ENCODE results near the gene CTPS2. TPM values are rescaled to one million over a fixed set of nuclear protein-coding genes. Genes with fewer than 3 reads are reported as not detected.

Gene CTPS2
- polyA plus RNA-seq, 4 donors, result 34.6 to 37.1 (median 36.1) TPM

DNA sequence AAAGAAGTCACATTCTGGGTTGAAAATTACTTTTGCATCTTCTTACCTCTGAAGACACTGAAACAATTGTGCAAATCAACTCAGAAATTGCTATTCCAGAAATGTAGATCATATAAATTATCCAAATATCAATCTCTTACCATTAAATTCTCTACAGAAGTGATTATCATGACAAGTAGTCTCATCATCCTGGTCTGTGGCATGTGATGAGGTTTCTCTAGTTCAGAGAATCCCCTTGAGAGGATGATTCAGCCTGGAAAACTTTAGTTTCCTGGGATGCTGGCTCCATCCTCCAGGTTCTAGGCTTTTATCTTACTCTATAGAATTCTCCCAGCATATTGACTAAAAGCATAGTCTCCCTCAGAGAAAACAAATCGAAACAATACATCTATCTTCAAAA is 138.7 kb downstream of the CTPS2 start:
- no peak for DNase-seq (ENCODE audit: low read depth in 4 of 4, low spot score in 3 of 4)

DNA sequence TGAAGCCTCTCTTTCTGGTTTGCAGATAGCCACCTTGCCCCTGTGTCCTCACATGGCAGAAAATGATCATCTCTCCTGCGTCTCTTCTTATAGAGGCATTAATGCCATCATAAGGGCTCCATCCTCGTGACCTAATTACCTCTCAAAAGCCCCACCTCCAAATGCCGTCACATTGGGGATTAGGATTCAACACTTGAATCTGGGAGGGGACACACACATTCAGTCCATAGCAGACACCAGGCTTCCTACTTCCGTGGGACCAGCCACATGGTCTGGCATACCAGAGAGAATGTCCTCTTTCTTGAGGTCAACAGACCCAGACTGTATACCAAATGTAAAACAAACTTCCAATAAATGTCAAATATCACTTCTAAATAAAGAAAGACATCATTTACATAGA is 144.8 kb downstream of the CTPS2 start:
- DNase-seq (ENCODE audit: low read depth in 4 of 4, low spot score in 3 of 4), result no peak

DNA sequence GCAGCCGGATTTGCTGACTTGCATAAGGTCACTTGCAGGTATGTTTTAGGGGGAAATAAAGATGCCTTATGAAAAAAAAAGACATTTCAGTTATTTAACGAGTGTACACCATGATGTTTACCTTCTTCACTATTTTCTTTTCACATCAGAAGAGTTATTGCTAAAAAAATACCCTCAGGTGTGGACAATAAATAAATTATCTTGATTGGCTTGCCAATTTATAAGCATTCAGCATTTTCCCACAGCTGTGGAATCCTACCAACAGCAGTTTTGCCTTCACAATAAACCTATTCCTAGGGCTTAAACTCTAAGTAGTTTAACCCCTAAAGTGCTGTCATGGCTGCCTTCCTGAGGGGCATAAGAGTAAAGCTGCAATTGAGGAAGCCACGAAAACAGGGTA is 145.9 kb downstream of the CTPS2 start:
- DNase-seq (ENCODE audit: low read depth in 4 of 4, low spot score in 3 of 4), result no peak

DNA sequence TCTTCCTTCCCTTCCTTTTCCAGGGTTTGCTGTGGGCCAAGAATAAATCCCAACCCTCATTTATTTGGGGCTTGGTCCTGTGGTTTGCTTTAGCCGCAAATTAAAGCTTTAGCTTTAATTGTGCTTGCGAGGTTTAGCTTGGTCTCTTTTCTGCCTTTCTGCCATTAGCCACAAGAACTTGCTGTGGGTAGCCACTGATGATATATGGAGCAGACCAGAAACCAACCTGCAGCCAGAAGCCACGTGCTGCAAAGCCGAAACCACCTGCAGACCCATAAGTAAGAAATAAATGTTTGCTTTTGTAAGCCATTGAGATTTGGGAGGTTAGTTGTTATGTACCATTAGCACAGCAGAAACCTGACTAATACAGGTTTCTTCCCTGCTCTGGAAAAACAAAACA is 152.3 kb downstream of the CTPS2 start:
- no peak for DNase-seq (ENCODE audit: low read depth in 4 of 4, low spot score in 3 of 4)

DNA sequence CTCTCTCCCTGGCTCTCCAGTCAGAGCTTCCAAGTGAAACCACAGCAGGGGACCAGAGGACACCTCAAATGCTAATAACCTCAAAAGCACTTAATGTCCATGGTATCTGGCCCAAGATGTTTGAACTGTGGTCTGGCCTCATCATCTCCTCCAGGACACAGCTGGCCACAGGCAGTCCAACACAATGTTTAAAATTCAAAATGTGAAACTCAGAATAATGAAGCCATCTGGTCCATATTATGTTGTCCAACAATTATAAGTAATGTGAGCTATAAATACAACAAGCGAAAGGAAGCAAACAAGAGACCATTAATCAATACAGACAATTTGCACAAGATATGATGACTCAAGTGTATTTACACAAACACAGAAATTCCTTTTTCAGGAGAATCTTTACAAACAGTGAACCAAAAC is 153.3 kb downstream of the CTPS2 start:
- no peak for DNase-seq (ENCODE audit: low read depth in 4 of 4, low spot score in 3 of 4)

DNA sequence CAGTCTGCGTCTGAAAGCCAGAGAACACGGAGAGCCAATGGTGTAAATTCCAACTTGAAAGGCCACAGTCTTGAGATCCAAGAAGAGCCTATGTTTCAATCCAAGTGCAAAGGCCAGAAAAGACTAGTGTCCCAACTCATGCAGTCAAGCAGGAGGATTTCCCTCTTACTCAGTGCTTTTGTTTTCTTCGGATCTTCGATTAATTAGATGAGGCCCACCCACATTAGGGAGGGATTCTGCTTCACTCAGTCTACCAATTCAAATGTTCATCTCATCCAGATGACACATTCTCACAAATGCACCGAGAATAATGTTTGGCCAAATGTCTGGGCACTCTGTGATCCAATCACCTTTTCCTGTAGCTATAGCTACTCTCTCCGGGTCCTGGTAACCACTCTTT is 154.0 kb downstream of the CTPS2 start:
- no peak for DNase-seq (ENCODE audit: low read depth in 4 of 4, low spot score in 3 of 4)

DNA sequence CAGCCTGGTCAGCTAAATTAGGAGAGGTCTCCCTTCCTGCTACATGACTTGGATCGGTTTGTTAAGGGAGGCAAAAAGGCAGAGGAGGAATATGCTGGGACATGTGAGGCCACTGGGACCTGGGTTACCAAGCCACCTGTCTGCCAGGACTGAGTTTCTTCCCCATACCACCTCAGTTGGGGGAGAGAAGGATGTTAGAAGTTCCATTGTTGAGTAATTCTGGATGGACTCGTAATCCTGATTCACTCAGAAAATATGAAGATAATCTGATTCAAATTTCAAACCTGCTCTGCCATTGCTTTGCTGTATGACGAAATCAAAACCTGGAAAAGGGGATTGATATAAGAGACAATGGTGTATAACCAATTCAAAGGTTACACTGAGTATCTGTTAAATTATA is 159.9 kb downstream of the CTPS2 start:
- DNase-seq (ENCODE audit: low read depth in 4 of 4, low spot score in 3 of 4), result no peak

DNA sequence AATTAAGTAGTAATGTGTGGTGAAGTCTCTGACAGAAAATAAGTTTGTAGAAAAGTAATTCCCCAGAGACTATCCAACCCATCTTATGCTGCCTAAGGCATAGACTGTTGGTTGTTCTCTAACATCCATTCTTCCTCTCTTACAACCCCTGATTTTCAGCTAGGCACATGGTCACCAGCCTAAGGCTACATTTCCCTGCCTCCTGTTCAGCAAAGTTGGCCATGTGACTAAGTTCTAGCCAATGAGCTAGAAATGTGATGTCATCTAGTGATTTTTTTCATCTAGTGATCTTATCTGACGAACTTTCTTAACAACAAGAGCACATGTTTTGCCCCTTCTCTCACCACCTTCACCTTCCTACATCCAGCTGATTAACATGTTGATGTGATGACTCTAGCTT is 164.8 kb downstream of the CTPS2 start:
- no peak for DNase-seq (ENCODE audit: low read depth in 4 of 4, low spot score in 3 of 4)

DNA sequence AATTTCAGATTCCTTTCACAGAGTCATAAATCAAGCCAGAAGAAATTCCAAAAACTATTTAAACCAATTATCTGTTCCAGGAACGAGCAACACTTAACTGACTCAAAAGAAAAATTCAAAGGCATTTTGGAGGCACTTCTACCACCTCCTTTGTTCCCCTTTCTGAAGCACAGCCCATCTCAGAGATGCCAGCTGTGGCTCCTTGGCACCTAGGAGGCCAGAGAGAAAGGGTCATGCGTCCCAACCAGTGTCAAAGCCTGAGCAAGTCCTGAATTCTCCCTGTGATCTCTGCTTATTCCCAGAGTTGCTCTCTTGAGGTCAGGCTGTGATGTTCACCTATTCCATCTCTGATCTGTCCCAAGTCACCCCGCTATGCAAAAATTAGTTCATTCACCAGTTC is 167.5 kb downstream of the CTPS2 start:
- DNase-seq (ENCODE audit: low read depth in 4 of 4, low spot score in 3 of 4), result no peak

Other genes starting within 250 kb of the CTPS2 start
- gene S100G, start 62.5 kb downstream of the CTPS2 start, polyA plus RNA-seq (ENCODE audit: insufficient read length in 4 of 4), result not detected
- gene SYAP1, start 6.9 kb upstream of the CTPS2 start, polyA plus RNA-seq (ENCODE audit: insufficient read length in 4 of 4), result 10 to 100 TPM; 31.6 to 34.4 (median 33.7) TPM
- 10 to 100 TPM; 14.2 to 17.7 (median 16.2) TPM for gene TXLNG, start 73.8 kb upstream of the CTPS2 start, polyA plus RNA-seq (ENCODE audit: insufficient read length in 4 of 4)
- 100 to 1,000 TPM; 191 to 227 (median 212) TPM for gene RBBP7, start 157.7 kb upstream of the CTPS2 start, polyA plus RNA-seq (ENCODE audit: insufficient read length in 4 of 4)
- gene REPS2, start 234.0 kb upstream of the CTPS2 start, polyA plus RNA-seq (ENCODE audit: insufficient read length in 4 of 4), result 10 to 100 TPM; 13.1 to 20.4 (median 18.6) TPM